Measurements from ENCODE around the gene ITGB3.

DNA sequence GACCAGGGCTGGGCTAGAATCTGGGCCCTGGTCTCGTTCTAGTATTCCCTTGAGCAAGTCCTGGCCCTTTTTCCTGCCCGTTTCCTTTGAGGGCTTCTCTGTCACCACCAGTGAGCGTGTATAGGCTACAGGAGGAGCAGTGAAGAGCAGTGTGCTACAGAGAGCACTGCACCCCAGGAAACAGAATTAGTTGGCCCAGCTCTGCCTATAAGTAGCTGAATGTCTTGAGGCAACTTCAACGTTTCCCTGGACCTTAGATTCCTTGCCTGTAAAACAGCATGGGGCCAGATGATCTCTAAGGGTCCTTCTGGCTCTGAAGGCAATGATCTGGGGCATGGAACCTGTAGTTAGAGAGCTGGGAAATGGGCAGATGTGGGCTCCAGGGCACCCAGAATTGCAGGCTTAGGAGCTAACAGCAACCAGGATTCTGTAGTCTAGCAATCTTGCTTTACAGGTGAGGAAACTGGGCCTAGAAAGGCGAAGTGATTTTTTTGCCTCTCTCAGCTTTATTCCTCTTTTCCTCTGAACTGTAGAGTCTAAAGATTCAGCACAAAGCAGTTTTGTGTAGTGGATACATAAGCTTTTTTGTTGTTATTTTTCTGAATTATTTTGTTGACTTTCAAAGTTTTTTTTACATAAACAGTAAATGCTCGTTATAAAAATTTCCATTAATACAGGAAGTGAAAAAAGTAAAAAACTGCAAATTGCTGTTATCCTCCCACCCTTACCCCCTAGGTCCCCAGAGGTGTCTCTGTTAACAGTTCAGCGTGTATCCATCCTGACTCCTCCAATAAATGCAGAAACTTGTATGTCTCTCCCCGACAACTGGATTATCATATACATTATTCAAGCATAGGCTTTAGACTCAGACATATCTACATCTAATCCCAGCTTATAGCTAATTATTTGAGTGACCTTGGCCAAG is 46.2 kb upstream of the ITGB3 start:
- TF ChIP-seq, protein P1, sequence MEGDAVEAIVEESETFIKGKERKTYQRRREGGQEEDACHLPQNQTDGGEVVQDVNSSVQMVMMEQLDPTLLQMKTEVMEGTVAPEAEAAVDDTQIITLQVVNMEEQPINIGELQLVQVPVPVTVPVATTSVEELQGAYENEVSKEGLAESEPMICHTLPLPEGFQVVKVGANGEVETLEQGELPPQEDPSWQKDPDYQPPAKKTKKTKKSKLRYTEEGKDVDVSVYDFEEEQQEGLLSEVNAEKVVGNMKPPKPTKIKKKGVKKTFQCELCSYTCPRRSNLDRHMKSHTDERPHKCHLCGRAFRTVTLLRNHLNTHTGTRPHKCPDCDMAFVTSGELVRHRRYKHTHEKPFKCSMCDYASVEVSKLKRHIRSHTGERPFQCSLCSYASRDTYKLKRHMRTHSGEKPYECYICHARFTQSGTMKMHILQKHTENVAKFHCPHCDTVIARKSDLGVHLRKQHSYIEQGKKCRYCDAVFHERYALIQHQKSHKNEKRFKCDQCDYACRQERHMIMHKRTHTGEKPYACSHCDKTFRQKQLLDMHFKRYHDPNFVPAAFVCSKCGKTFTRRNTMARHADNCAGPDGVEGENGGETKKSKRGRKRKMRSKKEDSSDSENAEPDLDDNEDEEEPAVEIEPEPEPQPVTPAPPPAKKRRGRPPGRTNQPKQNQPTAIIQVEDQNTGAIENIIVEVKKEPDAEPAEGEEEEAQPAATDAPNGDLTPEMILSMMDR (IDR thresholded peaks at IDR 0.05; ENCODE audit: low read depth, low read length, poor library complexity, severe bottlenecking) = no peak
- TF ChIP-seq EZH2phosphoT487 (IDR thresholded peaks at IDR 0.05; ENCODE audit: borderline replicate concordance, low read length) = no peak

Data from DOHH2 (cell line).